ENCODE results near the gene LAMTOR3.

Gene LAMTOR3

GRCh38 chr4:99893839-99894160 is 427 bp downstream of the LAMTOR3 start:
- peaks cover 12% of the 10 kb centered on the region for H4K20me1 ChIP-seq (ENCODE audit: insufficient read depth, low read length, poor library complexity, severe bottlenecking)
- peak overlapping the region; percentile 100 for H3K4me3 ChIP-seq (ENCODE audit: low read length, poor library complexity, severe bottlenecking)
- peaks cover 37% of the 10 kb centered on the region for H3K79me2 ChIP-seq (ENCODE audit: insufficient read depth, low read length)
- H3K9me3 ChIP-seq (ENCODE audit: insufficient read depth, low read depth, low read length), result no peaks in the 10 kb centered on the region
- peak overlapping the region; percentile 84 for H2AFZ ChIP-seq (ENCODE audit: low read length)
- 0 out of 2 replicates have a peak, but pooled peaks cover 2% of the 10 kb centered on the region for H3F3A ChIP-seq (ENCODE audit: low read depth)
- H3K9ac ChIP-seq (ENCODE audit: low read depth, low read length, poor library complexity, severe bottlenecking), result peak overlapping the region; percentile 90
- no peak for TF ChIP-seq EZH2phosphoT487 (IDR thresholded peaks at IDR 0.05; ENCODE audit: borderline replicate concordance)
- peaks cover 36% of the 10 kb centered on the region for H3K4me1 ChIP-seq (ENCODE audit: insufficient read depth, low read length, poor library complexity, severe bottlenecking)
- H3K9me2 ChIP-seq (replicated peaks; ENCODE audit: low read depth, low read length), result no peaks in the 10 kb centered on the region
- H3K4me2 ChIP-seq (ENCODE audit: low read depth, low read length, poor library complexity, severe bottlenecking), result peak overlapping the region; percentile 92
- no peaks in the 10 kb centered on the region for H3K36me3 ChIP-seq (ENCODE audit: insufficient read depth, low read length)
- H3K27me3 ChIP-seq (ENCODE audit: insufficient read depth, low read length, poor library complexity, severe bottlenecking), result peaks cover 4% of the 10 kb centered on the region

GRCh38 chr4:99893029-99893428 is 1.2 kb downstream of the LAMTOR3 start:
- H3K4me3 ChIP-seq (ENCODE audit: low read length, poor library complexity, severe bottlenecking), result peak overlapping the region; percentile 100
- TF ChIP-seq EZH2phosphoT487 (IDR thresholded peaks at IDR 0.05; ENCODE audit: borderline replicate concordance) (no peak), CTCF (conservative IDR thresholded peaks at IDR 0.05; ENCODE audit: low read length) (no peak)
- H3K36me3 ChIP-seq (ENCODE audit: insufficient read depth, low read length), result no peaks in the 10 kb centered on the region
- peaks cover 36% of the 10 kb centered on the region for H3K4me1 ChIP-seq (ENCODE audit: insufficient read depth, low read length, poor library complexity, severe bottlenecking)
- H3K9me3 ChIP-seq (ENCODE audit: insufficient read depth, low read depth, low read length), result no peaks in the 10 kb centered on the region
- peaks cover 4% of the 10 kb centered on the region for H3K27me3 ChIP-seq (ENCODE audit: insufficient read depth, low read length, poor library complexity, severe bottlenecking)
- peak overlapping the region; percentile 92 for H3K4me2 ChIP-seq (ENCODE audit: low read depth, low read length, poor library complexity, severe bottlenecking)
- H2AFZ ChIP-seq (ENCODE audit: low read length), result no peak overlapping the region
- peak overlapping the region; percentile 90 for H3K9ac ChIP-seq (ENCODE audit: low read depth, low read length, poor library complexity, severe bottlenecking)
- H3K9me2 ChIP-seq (replicated peaks; ENCODE audit: low read depth, low read length), result no peaks in the 10 kb centered on the region
- H3F3A ChIP-seq (ENCODE audit: low read depth), result 0 out of 2 replicates have a peak, but pooled peaks cover 2% of the 10 kb centered on the region
- H3K79me2 ChIP-seq (ENCODE audit: insufficient read depth, low read length), result peaks cover 37% of the 10 kb centered on the region
- H4K20me1 ChIP-seq (ENCODE audit: insufficient read depth, low read length, poor library complexity, severe bottlenecking), result peaks cover 12% of the 10 kb centered on the region

DNA sequence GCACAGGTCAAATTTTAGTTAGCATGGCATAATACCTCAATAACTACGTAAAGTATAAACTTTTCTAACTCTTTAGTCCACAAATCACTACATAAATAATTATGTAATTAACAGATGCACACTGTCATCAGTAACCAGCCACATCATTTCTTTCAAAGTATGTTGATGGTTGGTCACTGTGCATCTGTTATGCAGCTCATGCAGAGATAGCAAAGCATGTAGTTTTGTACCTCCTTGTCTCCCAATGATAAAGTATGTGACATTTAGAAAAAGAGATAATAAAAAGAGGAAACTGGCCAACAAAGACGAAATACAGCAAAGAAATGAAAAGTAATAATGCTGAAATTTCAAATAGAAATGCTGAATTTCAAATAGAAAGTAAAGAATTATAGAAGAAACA is 2.9 kb downstream of the LAMTOR3 start:
- H3K79me2 ChIP-seq (ENCODE audit: insufficient read depth, low read length), result peaks cover 41% of the 10 kb centered on the region
- H4K20me1 ChIP-seq (ENCODE audit: insufficient read depth, low read length, poor library complexity, severe bottlenecking), result peaks cover 12% of the 10 kb centered on the region

More for the DNA sequence above, 2.9 kb downstream of the LAMTOR3 start:
- Histone ChIP-seq H3K9me2 (replicated peaks; ENCODE audit: low read depth, low read length) (no peaks in the 10 kb centered on the region), H3K36me3 (ENCODE audit: insufficient read depth, low read length) (no peaks in the 10 kb centered on the region), H3K27me3 (ENCODE audit: insufficient read depth, low read length, poor library complexity, severe bottlenecking) (peaks cover 4% of the 10 kb centered on the region), H2AFZ (ENCODE audit: low read length) (no peak overlapping the region), H3K9ac (ENCODE audit: low read depth, low read length, poor library complexity, severe bottlenecking) (peak overlapping the region; percentile 3), H3F3A (ENCODE audit: low read depth) (0 out of 2 replicates have a peak, but pooled peaks cover 2% of the 10 kb centered on the region), H3K4me1 (ENCODE audit: insufficient read depth, low read length, poor library complexity, severe bottlenecking) (peaks cover 39% of the 10 kb centered on the region), H3K4me3 (ENCODE audit: low read length, poor library complexity, severe bottlenecking) (peak overlapping the region; percentile 100), H3K9me3 (ENCODE audit: insufficient read depth, low read depth, low read length) (no peaks in the 10 kb centered on the region), H3K4me2 (ENCODE audit: low read depth, low read length, poor library complexity, severe bottlenecking) (peak overlapping the region; percentile 92)
- TF ChIP-seq CTCF (conservative IDR thresholded peaks at IDR 0.05; ENCODE audit: low read length) (no peak), EZH2phosphoT487 (IDR thresholded peaks at IDR 0.05; ENCODE audit: borderline replicate concordance) (no peak)
